IMR-90 (cell line): ENCODE results near the gene JPH4. TPM values are rescaled to one million over a fixed set of nuclear protein-coding genes. Genes with fewer than 3 reads are reported as not detected.

Experiments
- ATAC-seq: fragments of 200-7000 bp; cut with Tn5 transposase; 2 replicates; pipeline ENCODE4 v1.9.1; 2020; ENCODE audit warnings: low read depth, mild to moderate bottlenecking, moderate library complexity
- BruUV-seq: library from RNA; stranded (reverse); fragments of 400-500 nt; replicated peaks from 2 replicates; lab custom pipeline; 2021; lab: Mats Ljungman, UMichigan
- CTCF ChIA-PET: fragments of 300-600 bp; formaldehyde crosslinking; extraction: SDS; loops from one replicate; lab custom pipeline; 2021; ENCODE audit warnings: antibody characterized with exemption; lab: Yijun Ruan, JAX
- POLR2A ChIA-PET: fragments of 300-600 bp; sonication (Branson Sonifier 250); formaldehyde crosslinking; loops from one replicate; lab custom pipeline; 2022; ENCODE audit warnings: antibody characterized with exemption; ENCODE audit not compliant: unreplicated experiment; lab: Charles Lee
- DNase-seq: peaks from one replicate; pipeline ENCODE4 v3.0.0; 2013
- H2AFZ ChIP-seq: replicated peaks from 2 replicates; pipeline ENCODE3; 2013; ENCODE audit warnings: low read length, mild to moderate bottlenecking; ENCODE audit not compliant: poor library complexity
- H2AK5ac ChIP-seq: 2 replicates; pipeline ENCODE4 v1.6.1; 2013; ENCODE audit warnings: low read depth, low read length, inconsistent platforms
- H2AK9ac ChIP-seq: replicated peaks from 2 replicates; pipeline ENCODE3; 2013; ENCODE audit warnings: mild to moderate bottlenecking, low read depth, low read length, moderate library complexity; ENCODE audit not compliant: poor library complexity
- H2BK120ac ChIP-seq: 2 replicates; pipeline ENCODE4 v1.6.1; 2013; ENCODE audit warnings: low read depth, low read length, inconsistent platforms
- H2BK15ac ChIP-seq: 3 replicates; pipeline ENCODE4 v1.6.1; 2013; ENCODE audit warnings: low read depth, low read length, inconsistent platforms
- H2BK20ac ChIP-seq: 2 replicates; pipeline ENCODE4 v1.6.1; 2013; ENCODE audit warnings: low read depth, mild to moderate bottlenecking, inconsistent platforms, low read length, moderate library complexity
- H2BK5ac ChIP-seq: 2 replicates; pipeline ENCODE4 v1.6.1; 2013; ENCODE audit warnings: mild to moderate bottlenecking, low read depth, low read length, inconsistent platforms; ENCODE audit not compliant: poor library complexity, severe bottlenecking
- H3K14ac ChIP-seq: replicated peaks from 2 replicates; pipeline ENCODE4 v1.6.1; 2013; ENCODE audit warnings: low read depth, low read length, inconsistent platforms
- H3K18ac ChIP-seq: 2 replicates; pipeline ENCODE4 v1.6.1; 2013; ENCODE audit warnings: low read depth, low read length, control low read depth
- H3K23ac ChIP-seq: 2 replicates; pipeline ENCODE4 v1.6.1; 2013; ENCODE audit warnings: low read depth, low read length, inconsistent platforms
- H3K27ac ChIP-seq: 2 replicates; pipeline ENCODE4 v1.5.1; 2013; ENCODE audit warnings: mild to moderate bottlenecking, control low read depth, low read length; ENCODE audit not compliant: insufficient read depth
- H3K27me3 ChIP-seq: 2 replicates; pipeline ENCODE4 v1.6.1; 2013; ENCODE audit warnings: low read length; ENCODE audit not compliant: control insufficient read depth, insufficient read depth
- H3K36me3 ChIP-seq: 2 replicates; pipeline ENCODE4 v1.6.1; 2013; ENCODE audit warnings: low read length, mixed read lengths; ENCODE audit not compliant: control insufficient read depth, insufficient read depth
- H3K4ac ChIP-seq: 2 replicates; pipeline ENCODE4 v1.6.1; 2013; ENCODE audit warnings: low read depth, low read length, inconsistent platforms
- H3K4me1 ChIP-seq: 2 replicates; pipeline ENCODE4 v1.6.1; 2013; ENCODE audit warnings: low read length, mixed read lengths; ENCODE audit not compliant: control insufficient read depth, insufficient read depth
- H3K4me2 ChIP-seq: 2 replicates; pipeline ENCODE4 v1.6.1; 2013; ENCODE audit warnings: low read depth, mild to moderate bottlenecking, control low read depth, low read length, moderate library complexity
- H3K4me3 ChIP-seq: 2 replicates; pipeline ENCODE4 v1.5.1; 2013; ENCODE audit warnings: low read depth, mild to moderate bottlenecking, control low read depth, low read length, moderate library complexity; ENCODE audit not compliant: insufficient read depth
- H3K56ac ChIP-seq: 2 replicates; pipeline ENCODE4 v1.6.1; 2013; ENCODE audit warnings: low read length, inconsistent platforms; ENCODE audit not compliant: insufficient read depth; ENCODE audit errors: extremely low read depth
- H3K79me1 ChIP-seq, 2 experiments: 2 replicates each; pipeline ENCODE4 v1.6.1; 2013; ENCODE audit warnings: low read length in 2 of 2, inconsistent platforms in 1 of 2, low read depth in 1 of 2
- H3K9ac ChIP-seq: 2 replicates; pipeline ENCODE4 v1.6.1; 2013; ENCODE audit warnings: low read depth, low read length, control low read depth
- H3K9me1 ChIP-seq: 2 replicates; pipeline ENCODE4 v1.6.1; 2013; ENCODE audit warnings: low read length, inconsistent platforms; ENCODE audit not compliant: insufficient read depth
- H3K9me3 ChIP-seq: 2 replicates; pipeline ENCODE4 v1.6.1; 2013; ENCODE audit warnings: low read length; ENCODE audit not compliant: control insufficient read depth, insufficient read depth
- H4K20me1 ChIP-seq: 2 replicates; pipeline ENCODE4 v1.6.1; 2013; ENCODE audit warnings: low read length, inconsistent platforms; ENCODE audit not compliant: insufficient read depth
- H4K5ac ChIP-seq: 2 replicates; pipeline ENCODE4 v1.6.1; 2013; ENCODE audit warnings: mild to moderate bottlenecking, low read depth, low read length, control low read depth
- H4K8ac ChIP-seq, 2 experiments: 2 replicates each; pipeline ENCODE4 v1.6.1; 2013; ENCODE audit warnings: low read depth in 2 of 2, low read length in 2 of 2, control low read depth in 1 of 2, inconsistent platforms in 1 of 2
- H4K91ac ChIP-seq: 2 replicates; pipeline ENCODE4 v1.6.1; 2013; ENCODE audit warnings: low read depth, low read length, inconsistent platforms; ENCODE audit not compliant: insufficient read depth
- BHLHE40 ChIP-seq: fragments of 150-350 bp; IDR thresholded peaks from 2 replicates; pipeline ENCODE4 v1.6.1; 2016; ENCODE audit warnings: mild to moderate bottlenecking, low read depth, low read length
- CEBPB ChIP-seq: IDR thresholded peaks from 2 replicates; pipeline ENCODE4 v1.6.1; 2012; ENCODE audit warnings: low read depth, low read length, improper control_type of control experiment
- CTCF ChIP-seq: conservative IDR thresholded peaks from 2 replicates; pipeline ENCODE4 v1.5.1; 2012; ENCODE audit warnings: mild to moderate bottlenecking, low read depth, low read length, improper control_type of control experiment
- ELK1 ChIP-seq: fragments of 150-350 bp; IDR thresholded peaks from 2 replicates; pipeline ENCODE4 v1.6.1; 2016; ENCODE audit warnings: low read depth, mild to moderate bottlenecking, low read length, moderate library complexity, borderline replicate concordance
- FOS ChIP-seq: fragments of 150-350 bp; IDR thresholded peaks from 2 replicates; pipeline ENCODE4 v1.6.1; 2016; ENCODE audit warnings: low read depth, low read length
- MAFK ChIP-seq: IDR thresholded peaks from 2 replicates; pipeline ENCODE4 v1.6.1; 2012; ENCODE audit warnings: low read depth, low read length, improper control_type of control experiment
- MAZ ChIP-seq: IDR thresholded peaks from 2 replicates; pipeline ENCODE4 v1.6.1; 2012; ENCODE audit warnings: low read depth, mild to moderate bottlenecking, low read length, improper control_type of control experiment, moderate library complexity, borderline replicate concordance
- MXI1 ChIP-seq: IDR thresholded peaks from 2 replicates; pipeline ENCODE4 v1.6.1; 2012; ENCODE audit warnings: low read depth, mild to moderate bottlenecking, low read length, moderate library complexity, borderline replicate concordance
- NFE2L2 ChIP-seq: fragments of 150-350 bp; IDR thresholded peaks from 2 replicates; pipeline ENCODE4 v1.6.1; 2016; ENCODE audit warnings: low read depth, mild to moderate bottlenecking, low read length
- POLR2A ChIP-seq: IDR thresholded peaks from 2 replicates; pipeline ENCODE4 v1.6.1; 2012; ENCODE audit warnings: mild to moderate bottlenecking, low read depth, low read length
- RAD21 ChIP-seq: IDR thresholded peaks from 2 replicates; pipeline ENCODE4 v1.6.1; 2012; ENCODE audit warnings: low read length, improper control_type of control experiment
- RCOR1 ChIP-seq: IDR thresholded peaks from 2 replicates; pipeline ENCODE4 v1.6.1; 2012; ENCODE audit warnings: mild to moderate bottlenecking, low read length, improper control_type of control experiment; ENCODE audit not compliant: insufficient replicate concordance
- SMC3 ChIP-seq: fragments of 150-350 bp; IDR thresholded peaks from 2 replicates; pipeline ENCODE4 v1.6.1; 2016; ENCODE audit warnings: low read depth, mild to moderate bottlenecking, antibody characterized with exemption, low read length, moderate library complexity
- USF2 ChIP-seq: fragments of 150-350 bp; IDR thresholded peaks from 2 replicates; pipeline ENCODE4 v1.6.1; 2017; ENCODE audit warnings: mild to moderate bottlenecking, antibody characterized with exemption, low read length, low read depth
- WGBS, 2 experiments: methylation state at CpG; one replicate each; pipeline versions ENCODE4 v1.1.5 to v1.1.7; 2013; ENCODE audit warnings: missing lambda C conversion rate in 2 of 2; ENCODE audit not compliant: insufficient read length in 1 of 2; ENCODE audit errors: extremely low coverage in 2 of 2; 5-methylcytosine and 5-hydroxymethylcytosine counted together
- dilution Hi-C: fragments of 300-500 bp; cut with HindIII; formaldehyde crosslinking; loops from one replicate; pipeline ENCODE4 v1.14.3; 2018; ENCODE audit warnings: low sequenced_read_pairs; ENCODE audit not compliant: unreplicated experiment
- in situ Hi-C: fragments of 300-500 bp; cut with MboI; formaldehyde crosslinking; loops from 3 replicates; pipeline ENCODE4 v1.14.3; 2019; ENCODE audit warnings: low sequenced_read_pairs, inconsistent platforms, mixed read lengths
- intact Hi-C: fragments of 100-400 bp; cut with micrococcal nuclease; formaldehyde crosslinking; loops from 2 replicates; pipeline ENCODE4 v1.10.0; 2022
- polyA plus RNA-seq, 3 experiments: library from polyadenylated mRNA; depleted of rRNA; stranded (reverse); fragments of >200 nt; gene quantifications; 2 replicates each; pipeline ENCODE4 v1.2.3, GENCODE V29; 2012; ENCODE audit warnings: low replicate concordance in 1 of 3
- total RNA-seq: library from RNA; depleted of rRNA; stranded (reverse); fragments of >200 nt; gene quantifications from 2 replicates; pipeline ENCODE4 v1.2.3, GENCODE V29; 2012

The JPH4 gene
- total and polyA plus RNA-seq, 2 of the 4 experiments (the other 2 are of a cell fraction) = not detected

- Histone ChIP-seq H3K36me3 (no peaks in the 10 kb centered on the region), H2AK5ac (no peak overlapping the region), H3K4me2 (peak overlapping the region; percentile 92), H3K4me3 (peak overlapping the region; percentile 63; the same call in 1 of the 2 replicates), H4K91ac (no peak overlapping the region), H3K14ac (no peak overlapping the region), H3K9me3 (no peaks in the 10 kb centered on the region), H3K23ac (no peak overlapping the region), H4K8ac (peak overlapping the region; percentile 97 to 98), H3K27me3 (peaks cover 26% of the 10 kb centered on the region), H3K79me1 (no peaks in the 10 kb centered on the region; a peak in 1 of 4 replicates), H2BK15ac (no peak overlapping the region), H3K9ac (peak overlapping the region; percentile 34), H2AK9ac (no peak overlapping the region), H3K27ac (no peak overlapping the region), H4K5ac (peak overlapping the region; percentile 89), H3K4me1 (peaks cover 2% of the 10 kb centered on the region; the same call in 1 of the 2 replicates), H3K4ac (0 out of 2 replicates have a peak overlapping the region, but pooled peaks have one; percentile 67), H2AFZ (peak overlapping the region; percentile 94), H2BK5ac (no peak overlapping the region), H2BK120ac (no peak overlapping the region), H4K20me1 (no peaks in the 10 kb centered on the region), H3K56ac (no peak overlapping the region), H3K9me1 (peaks cover 10% of the 10 kb centered on the region; the same call in 1 of the 2 replicates), H3K18ac (no peak overlapping the region), H2BK20ac (no peak overlapping the region)
- no TSS peak for BruUV-seq
- in situ Hi-C loops (no loop called here), intact Hi-C loops (no loop called here), dilution Hi-C loops (no loop called here)
- no peak for TF ChIP-seq CTCF
- TF ChIP-seq MXI1 = no peak
- no peak for TF ChIP-seq ELK1
- TF ChIP-seq RCOR1 = no peak
- no peak for TF ChIP-seq FOS
- no peak for TF ChIP-seq USF2
- TF ChIP-seq BHLHE40 = no peak
- no peak for TF ChIP-seq SMC3
- no peak for TF ChIP-seq RAD21
- TF ChIP-seq NFE2L2 = no peak
- no peak for TF ChIP-seq MAZ
- no peak for TF ChIP-seq CEBPB
- no peak for TF ChIP-seq MAFK
- TF ChIP-seq POLR2A = no peak
- ChIA-PET POLR2A (no interaction called here), CTCF (interaction anchor here (1.0 to 1.1 kb wide), 2 partner anchors 8 to 21 kb away, joined by 3 to 4 read pairs; no protein-coding TSS in a partner anchor)
- ATAC-seq (no peak), DNase-seq (no peak)
- no CpG with 5 or more reads among the region's 2 CpGs for WGBS, 2 experiments
Measured at GRCh38 chr14:23568021-23568599, 10.5 kb downstream of the JPH4 start.
